Stimulated activated CD8-positive, alpha-beta memory T cell treated with anti-CD3 and anti-CD28 coated beads, Interleukin-12 subunit alpha, Interleukin-12 subunit beta, amount 100 ng/mL, for 4 hours (primary cell): ENCODE results near the gene ZNF331.

Experiments
- DNase-seq: peaks from one replicate; pipeline ENCODE4 v3.0.0-alpha.2; 2020; ENCODE audit warnings: low read depth

Gene ZNF331

GRCh38 chr19:53571339-53571738, 33.4 kb downstream of the ZNF331 start:
- no peak for DNase-seq

DNA sequence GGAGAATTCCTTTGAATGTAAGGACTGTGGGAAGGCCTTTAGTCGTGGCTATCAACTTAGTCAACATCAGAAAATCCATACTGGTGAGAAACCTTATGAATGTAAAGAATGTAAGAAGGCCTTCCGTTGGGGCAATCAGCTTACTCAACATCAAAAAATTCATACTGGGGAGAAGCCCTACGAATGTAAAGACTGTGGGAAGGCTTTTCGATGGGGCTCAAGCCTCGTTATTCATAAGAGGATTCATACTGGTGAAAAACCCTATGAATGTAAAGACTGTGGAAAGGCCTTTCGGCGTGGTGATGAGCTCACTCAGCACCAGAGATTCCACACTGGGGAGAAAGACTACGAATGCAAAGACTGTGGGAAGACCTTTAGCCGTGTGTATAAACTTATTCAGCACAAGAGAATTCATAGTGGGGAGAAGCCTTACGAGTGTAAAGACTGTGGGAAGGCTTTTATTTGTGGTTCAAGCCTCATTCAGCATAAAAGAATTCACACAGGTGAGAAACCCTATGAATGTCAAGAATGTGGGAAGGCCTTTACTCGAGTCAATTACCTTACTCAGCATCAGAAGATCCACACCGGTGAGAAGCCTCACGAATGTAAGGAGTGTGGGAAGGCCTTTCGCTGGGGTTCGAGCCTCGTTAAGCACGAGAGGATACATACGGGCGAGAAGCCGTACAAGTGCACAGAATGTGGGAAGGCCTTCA, 39.2 kb downstream of the ZNF331 start:
- DNase-seq = no peak

- no peak for DNase-seq
Observed at GRCh38 chr19:53577968-53578367, 40.0 kb downstream of the ZNF331 start.

- DNase-seq = no peak
Observed at GRCh38 chr19:53579518-53579917, 41.6 kb downstream of the ZNF331 start.

DNA sequence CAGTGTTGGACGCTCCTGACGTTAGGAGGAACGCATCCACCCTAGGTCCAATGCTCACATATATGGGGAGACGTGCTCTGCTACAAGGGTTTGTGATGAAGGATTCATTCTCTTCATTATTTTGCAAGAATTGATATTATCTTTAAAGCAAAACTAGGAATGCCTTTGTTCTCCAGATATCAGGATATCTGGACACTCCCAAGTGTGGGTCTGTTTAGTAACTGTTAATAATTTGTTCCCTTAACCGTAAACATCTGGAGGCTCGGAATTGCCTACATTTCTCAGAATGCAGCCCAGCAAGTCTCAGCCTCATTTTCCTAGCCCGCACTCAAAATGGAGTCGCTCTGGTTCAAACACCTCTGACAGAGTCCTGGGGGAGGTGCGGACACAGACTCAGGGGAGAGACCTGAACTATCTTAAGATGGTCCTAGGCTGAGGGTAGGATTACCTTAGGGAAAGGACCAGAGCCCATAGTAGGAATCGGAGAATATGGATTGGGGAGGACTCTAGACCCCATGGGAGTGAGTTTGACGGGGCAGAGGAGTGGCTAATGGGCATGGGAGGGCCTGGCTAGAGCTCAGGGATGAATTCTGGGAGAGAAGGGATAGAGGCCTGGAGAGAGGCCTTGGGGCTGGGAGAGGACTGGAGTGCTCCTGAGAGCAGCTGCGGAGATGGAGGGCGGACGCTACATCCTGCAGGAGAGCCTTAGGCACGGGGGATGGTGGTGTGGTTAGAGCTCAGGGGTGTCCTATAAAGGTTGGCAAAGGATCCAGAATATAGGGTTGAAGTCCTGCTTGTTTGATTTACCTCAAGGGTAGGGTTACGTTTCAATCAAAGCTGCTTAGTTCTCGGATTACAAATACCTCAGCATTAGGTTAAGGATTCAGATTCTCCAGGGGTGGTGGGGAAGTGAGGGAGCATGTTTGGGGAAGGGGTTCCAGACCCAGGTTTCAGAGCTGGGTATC, 43.2 kb downstream of the ZNF331 start:
- DNase-seq = no peak

DNA sequence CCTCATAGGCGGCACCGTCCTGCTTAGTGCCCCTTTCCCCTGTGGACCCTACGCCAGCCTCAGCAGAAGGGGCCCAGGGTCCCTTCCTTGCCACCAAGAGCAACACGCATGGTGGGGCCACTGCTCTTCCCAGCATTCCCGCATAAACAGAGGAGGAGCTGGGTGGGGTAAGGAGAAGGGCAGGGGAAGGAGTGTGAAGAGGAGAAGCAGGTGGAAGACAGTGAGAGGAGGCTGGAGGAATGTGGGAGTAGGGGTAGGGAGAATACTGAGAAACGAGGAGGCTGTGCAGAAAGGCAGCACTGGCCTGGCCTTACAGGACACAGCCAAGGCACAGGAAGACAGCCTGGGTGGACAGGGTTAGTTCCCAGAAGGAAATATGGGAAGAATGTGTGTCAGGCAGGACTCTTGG, 43.9 kb downstream of the ZNF331 start:
- DNase-seq = no peak

DNA sequence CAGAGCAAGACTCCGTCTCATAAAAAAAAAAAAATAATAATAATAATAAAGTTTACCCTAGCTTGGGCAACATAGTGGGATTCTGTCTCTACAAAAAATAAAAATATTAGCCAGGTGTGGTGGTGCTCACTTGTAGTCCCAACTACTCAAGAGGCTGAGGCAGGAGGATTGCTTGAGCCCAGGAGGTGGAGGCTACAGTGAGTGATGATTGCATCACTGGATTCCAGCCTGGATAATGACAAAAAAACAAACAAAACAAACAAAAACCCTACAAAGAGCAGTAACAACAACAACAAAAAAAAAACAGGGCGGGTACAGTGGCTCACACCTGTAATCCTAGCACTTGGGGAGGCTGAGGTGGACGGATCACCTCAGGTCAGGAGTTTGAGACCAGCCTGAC, 45.2 kb downstream of the ZNF331 start:
- DNase-seq = no peak

- DNase-seq = no peak
Observed at GRCh38 chr19:53586277-53586691, 48.3 kb downstream of the ZNF331 start.

DNA sequence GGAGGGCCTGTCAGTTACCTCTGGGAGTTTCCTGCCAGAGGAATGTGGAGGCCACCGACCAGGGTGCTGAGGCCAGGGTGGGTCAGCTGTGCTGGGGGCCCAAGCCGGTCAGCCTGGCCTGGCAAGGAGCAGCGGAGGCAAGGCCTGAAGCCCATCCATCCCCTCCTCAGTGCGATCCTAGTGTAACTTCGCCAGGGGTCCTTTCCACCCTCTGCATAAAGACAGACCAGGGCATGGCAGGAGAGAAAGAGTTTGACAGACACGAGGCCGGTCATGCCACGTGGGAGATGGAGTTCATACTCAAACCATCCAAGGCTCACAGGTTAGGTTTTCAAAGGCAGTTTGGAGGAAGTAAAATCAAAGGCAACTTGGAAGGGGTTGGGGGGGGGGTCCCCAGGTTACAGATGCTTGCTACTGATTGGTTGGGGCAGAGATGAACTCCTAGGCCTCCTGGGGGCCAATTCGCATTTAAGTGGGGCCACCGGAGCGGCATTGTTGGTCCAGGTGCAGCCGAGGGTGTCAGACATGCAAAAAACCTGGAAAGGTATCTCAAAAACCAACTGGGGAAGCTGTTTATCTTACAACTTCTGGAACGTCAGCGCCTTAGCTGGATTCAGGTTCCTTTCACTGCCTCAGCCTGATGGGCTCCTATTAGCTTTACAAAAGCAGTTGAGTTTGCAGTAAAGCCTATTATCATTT, 57.0 kb downstream of the ZNF331 start:
- no peak for DNase-seq

GRCh38 chr19:53595510-53595867, 57.5 kb downstream of the ZNF331 start:
- no peak for DNase-seq

GRCh38 chr19:53596056-53596455, 58.1 kb downstream of the ZNF331 start:
- DNase-seq = no peak

DNA sequence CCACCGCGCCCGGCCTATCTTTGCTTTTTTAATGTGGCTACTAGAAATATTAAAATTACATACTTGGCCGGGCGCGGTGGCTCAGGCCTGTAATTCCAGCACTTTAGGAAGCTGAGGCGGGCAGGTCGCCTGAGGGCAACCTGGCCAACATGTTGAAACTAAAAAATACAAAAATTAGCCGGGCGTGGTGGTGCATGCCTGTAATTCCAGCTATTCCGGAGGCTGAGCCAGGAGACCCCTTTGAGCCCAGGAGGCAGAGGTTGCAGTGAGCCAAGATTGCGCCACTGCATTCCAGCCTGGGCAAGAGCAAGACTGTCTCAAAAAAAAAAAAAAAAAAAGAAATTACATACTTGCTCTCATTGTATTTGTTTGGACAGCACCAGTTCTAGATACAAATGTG, 59.1 kb downstream of the ZNF331 start:
- DNase-seq = no peak

- no peak for DNase-seq
Observed at GRCh38 chr19:53598361-53598760, 60.4 kb downstream of the ZNF331 start.

- DNase-seq = no peak
Observed at GRCh38 chr19:53600217-53600616, 62.3 kb downstream of the ZNF331 start.

DNA sequence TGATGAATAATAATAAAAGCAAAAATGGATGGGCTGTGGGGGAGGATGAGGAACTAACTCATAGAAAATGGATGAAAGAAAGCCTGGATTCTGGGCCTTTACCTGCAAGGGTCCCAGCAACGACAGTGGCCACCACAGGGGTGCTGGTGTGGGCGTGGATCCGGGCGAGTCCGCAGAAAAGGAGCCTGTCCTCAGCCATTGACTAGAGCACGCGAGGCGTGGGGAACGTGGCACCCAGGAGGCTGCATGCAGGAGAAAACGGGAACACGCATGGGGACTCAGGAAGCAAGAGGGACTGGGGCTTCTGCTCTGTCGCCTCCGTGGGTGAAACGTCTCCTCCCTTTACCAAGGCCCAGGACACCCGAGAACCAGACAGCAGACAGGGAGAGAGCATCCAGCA, 68.1 kb downstream of the ZNF331 start:
- DNase-seq = no peak

GRCh38 chr19:53608381-53608780, 70.4 kb downstream of the ZNF331 start:
- no peak for DNase-seq

DNA sequence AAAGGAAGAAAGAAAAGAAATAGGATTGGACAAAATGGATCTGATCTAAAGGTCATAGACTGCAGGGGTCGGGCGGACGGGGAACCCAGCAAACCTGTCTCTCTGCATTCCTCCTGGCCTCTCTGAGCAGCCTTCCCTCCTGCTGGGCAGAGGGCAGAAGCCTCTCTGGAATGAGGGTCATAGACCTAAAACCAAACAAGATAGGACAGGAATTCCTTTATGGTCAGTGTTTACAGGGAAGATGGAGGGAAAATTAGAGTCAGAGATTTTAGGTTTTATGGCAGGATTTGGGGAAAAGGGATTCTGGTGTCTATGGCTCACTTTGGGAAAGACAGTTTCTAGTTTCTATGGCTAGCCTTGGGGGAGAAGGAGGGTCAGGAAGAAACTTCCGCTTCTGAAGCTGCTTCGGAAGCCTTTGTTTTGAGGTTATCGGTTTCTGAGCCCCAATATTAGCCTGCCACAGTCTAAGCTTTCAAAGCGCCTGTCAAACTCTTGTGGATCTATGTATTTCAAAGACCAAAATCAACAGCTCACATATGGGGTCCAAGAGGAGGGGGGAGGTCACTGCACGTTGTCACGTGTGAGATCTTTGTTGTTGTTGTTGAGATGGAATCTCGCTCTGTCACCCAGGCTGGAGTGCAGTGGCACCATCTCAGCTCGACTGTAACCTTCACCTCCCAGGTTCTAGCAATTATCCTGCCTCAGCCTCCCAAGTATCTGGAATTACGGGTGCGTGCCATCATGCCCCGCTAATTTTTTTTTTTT, 75.0 kb downstream of the ZNF331 start:
- DNase-seq = no peak

- no peak for DNase-seq
Observed at GRCh38 chr19:53621885-53622740, 84.2 kb downstream of the ZNF331 start.

GRCh38 chr19:53624771-53625545, 87.0 kb downstream of the ZNF331 start:
- no peak for DNase-seq

DNA sequence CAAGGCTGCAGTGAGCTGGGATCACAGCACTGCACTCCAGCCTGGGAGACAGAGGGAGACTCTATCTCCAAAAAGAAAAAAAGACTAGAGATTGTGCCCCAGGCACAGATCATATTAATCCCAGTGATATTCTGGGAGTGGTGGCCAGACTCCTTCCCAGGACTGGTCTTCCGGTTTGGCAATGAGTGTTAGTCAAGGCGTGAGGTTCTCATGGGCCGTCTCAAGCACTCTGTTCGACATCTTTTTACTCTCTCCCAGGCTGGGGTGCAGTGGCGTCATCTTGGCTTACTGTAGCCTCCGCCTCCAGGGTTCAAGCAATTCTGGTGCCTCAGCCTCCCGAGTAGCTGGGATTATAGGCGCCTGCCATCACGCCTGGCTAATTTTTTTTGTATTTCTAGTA, 88.5 kb downstream of the ZNF331 start:
- no peak for DNase-seq
